ENCODE data around the gene NUP98. TPM values are rescaled to one million over a fixed set of nuclear protein-coding genes. Genes with fewer than 3 reads are reported as not detected.
A peak's percentile ranks its signal among the peaks of the same experiment; 100 is the strongest.
"Not testable (repeated sequence)": the region's sequence is repeated elsewhere in the genome, so short reads cannot be mapped to it uniquely, and the experiment has no call there.

Gene NUP98
- total RNA-seq, 2 experiments from 2014 or later, result 106 to 108 TPM

GRCh38 chr11:3796801-3797328 is 489 bp downstream of the NUP98 start:
- peaks cover 50% of the 10 kb centered on the region for H3K4me1 Mint-ChIP-seq (ENCODE audit: low read depth)
- DNase-seq, result no peak

GRCh38 chr11:3796346-3796745 is 1.0 kb downstream of the NUP98 start:
- Mint-ChIP-seq H3K4me1 (ENCODE audit: low read depth) (peaks cover 50% of the 10 kb centered on the region), H3K4me3 (peak overlapping the region; percentile 91), H3K36me3 (ENCODE audit: low read depth) (peaks cover 35% of the 10 kb centered on the region), H3K27me3 (ENCODE audit: low read depth) (no peaks in the 10 kb centered on the region), H3K9me3 (ENCODE audit: insufficient read depth) (no peaks in the 10 kb centered on the region), H3K27ac (peak overlapping the region; percentile 97)
- POLR2A ChIA-PET, result interaction anchor here (0.6 to 4.3 kb wide), 4 partner anchors 11 to 45 kb away, joined by 3 to 31 read pairs (median 18); partner anchors contain the start of genes PGAP2 and RHOG
- ATAC-seq (no peak), DNase-seq (no peak)
- CTCF ChIA-PET, result interaction anchor here (0.6 to 7.4 kb wide), 7 partner anchors 11 to 277 kb away, joined by 3 to 74 read pairs (median 4); partner anchors contain the start of genes PGAP2 and STIM1

More at GRCh38 chr11:3796801-3797328, 489 bp downstream of the NUP98 start:
- ATAC-seq, result peak; percentile 50
- Mint-ChIP-seq H3K36me3 (ENCODE audit: low read depth) (peaks cover 35% of the 10 kb centered on the region), H3K27ac (peak overlapping the region; percentile 97), H3K27me3 (ENCODE audit: low read depth) (no peaks in the 10 kb centered on the region), H3K4me3 (peak overlapping the region; percentile 91), H3K9me3 (ENCODE audit: insufficient read depth) (no peaks in the 10 kb centered on the region)
- ChIA-PET POLR2A (interaction anchor here (1.5 to 4.3 kb wide), 5 partner anchors 11 to 58 kb away, joined by 3 to 31 read pairs (median 7); partner anchors contain the start of genes PGAP2, RHOG and STIM1), CTCF (interaction anchor here (0.8 to 7.4 kb wide), 6 partner anchors 11 to 58 kb away, joined by 3 to 74 read pairs (median 4); partner anchors contain the start of genes PGAP2 and STIM1)

GRCh38 chr11:3796002-3796311 is 1.4 kb downstream of the NUP98 start:
- no peaks in the 10 kb centered on the region for H3K27me3 Mint-ChIP-seq (ENCODE audit: low read depth)
- H3K4me1 Mint-ChIP-seq (ENCODE audit: low read depth), result peaks cover 50% of the 10 kb centered on the region
- CTCF ChIA-PET, result interaction anchor here (0.6 to 7.4 kb wide), 7 partner anchors 11 to 277 kb away, joined by 3 to 74 read pairs (median 4); partner anchors contain the start of genes PGAP2 and STIM1
- peak overlapping the region; percentile 91 for H3K4me3 Mint-ChIP-seq
- peak overlapping the region; percentile 97 for H3K27ac Mint-ChIP-seq
- DNase-seq (no peak), ATAC-seq (no peak)
- H3K36me3 Mint-ChIP-seq (ENCODE audit: low read depth), result peaks cover 35% of the 10 kb centered on the region
- no peaks in the 10 kb centered on the region for H3K9me3 Mint-ChIP-seq (ENCODE audit: insufficient read depth)
- POLR2A ChIA-PET, result interaction anchor here (0.6 to 4.3 kb wide), 4 partner anchors 11 to 45 kb away, joined by 3 to 31 read pairs (median 18); partner anchors contain the start of genes PGAP2 and RHOG

- DNase-seq (no peak), ATAC-seq (no peak)
- H3K9me3 Mint-ChIP-seq (ENCODE audit: insufficient read depth), result no peaks in the 10 kb centered on the region
- peak overlapping the region; percentile 97 for H3K27ac Mint-ChIP-seq
- no peaks in the 10 kb centered on the region for H3K27me3 Mint-ChIP-seq (ENCODE audit: low read depth)
- peaks cover 39% of the 10 kb centered on the region for H3K36me3 Mint-ChIP-seq (ENCODE audit: low read depth)
- POLR2A ChIA-PET, result interaction anchor here (0.6 to 4.3 kb wide), 4 partner anchors 11 to 46 kb away, joined by 3 to 31 read pairs (median 18); partner anchors contain the start of genes PGAP2 and RHOG
- H3K4me3 Mint-ChIP-seq, result peak overlapping the region; percentile 91
- peaks cover 52% of the 10 kb centered on the region for H3K4me1 Mint-ChIP-seq (ENCODE audit: low read depth)
- CTCF ChIA-PET, result interaction anchor here (1.3 to 7.4 kb wide), 4 partner anchors 11 to 278 kb away, joined by 3 to 74 read pairs (median 10); partner anchors contain the start of genes PGAP2 and STIM1
Observed at GRCh38 chr11:3795131-3796001, 2.0 kb downstream of the NUP98 start.

GRCh38 chr11:3794387-3794786 is 3.0 kb downstream of the NUP98 start:
- ATAC-seq; DNase-seq; H3K9me3 Mint-ChIP-seq (ENCODE audit: insufficient read depth); H3K27me3 Mint-ChIP-seq (ENCODE audit: low read depth); H3K4me3 Mint-ChIP-seq: not testable (repeated sequence)
- POLR2A ChIA-PET, result interaction anchor here (0.9 to 2.3 kb wide), 2 partner anchors 8 to 47 kb away, joined by 3 to 7 read pairs; partner anchors contain the start of gene RHOG
- CTCF ChIA-PET, result interaction anchor here (7.4 kb wide), 1 partner anchor 14 kb away, joined by 74 read pairs; the partner anchor contains the start of gene PGAP2
- Mint-ChIP-seq H3K4me1 (ENCODE audit: low read depth) (peaks cover 51% of the 10 kb centered on the region), H3K36me3 (ENCODE audit: low read depth) (peaks cover 43% of the 10 kb centered on the region), H3K27ac (peak overlapping the region; percentile 55)

- H3K36me3 Mint-ChIP-seq (ENCODE audit: low read depth), result peaks cover 44% of the 10 kb centered on the region
- H3K9me3 Mint-ChIP-seq (ENCODE audit: insufficient read depth), result no peaks in the 10 kb centered on the region
- CTCF ChIA-PET, result interaction anchor here (2.1 to 8.3 kb wide), 2 partner anchors 21 to 54 kb away, joined by 7 to 87 read pairs; partner anchors contain the start of genes PGAP2 and RHOG
- no peaks in the 10 kb centered on the region for H3K27me3 Mint-ChIP-seq (ENCODE audit: low read depth)
- H3K4me3 Mint-ChIP-seq, result no peak overlapping the region
- ATAC-seq (no peak), DNase-seq (no peak)
- peak overlapping the region; percentile 9 for H3K27ac Mint-ChIP-seq
- POLR2A ChIA-PET, result interaction anchor here (1.0 kb wide), 1 partner anchor 22 kb away, joined by 4 read pairs; the partner anchor contains the start of gene PGAP2
- H3K4me1 Mint-ChIP-seq (ENCODE audit: low read depth), result peaks cover 63% of the 10 kb centered on the region
Observed at GRCh38 chr11:3786781-3787428, 10.4 kb downstream of the NUP98 start.

- Mint-ChIP-seq H3K4me1 (ENCODE audit: low read depth) (peaks cover 61% of the 10 kb centered on the region), H3K27ac (no peak overlapping the region), H3K4me3 (no peak overlapping the region), H3K9me3 (ENCODE audit: insufficient read depth) (no peaks in the 10 kb centered on the region), H3K36me3 (ENCODE audit: low read depth) (peaks cover 51% of the 10 kb centered on the region), H3K27me3 (ENCODE audit: low read depth) (no peaks in the 10 kb centered on the region)
- no peak for ATAC-seq
- ChIA-PET CTCF (interaction anchor here (0.8 to 8.3 kb wide), 4 partner anchors 13 to 289 kb away, joined by 3 to 87 read pairs (median 8); partner anchors contain the start of gene PGAP2), POLR2A (interaction anchor here (0.7 to 3.2 kb wide), 4 partner anchors 14 to 71 kb away, joined by 3 to 31 read pairs (median 4); partner anchors contain the start of genes NUP98 and STIM1)
- no peak for DNase-seq
Observed at GRCh38 chr11:3783611-3784010, 13.7 kb downstream of the NUP98 start.

GRCh38 chr11:3782963-3783362 is 14.4 kb downstream of the NUP98 start:
- Mint-ChIP-seq H3K27me3 (ENCODE audit: low read depth) (no peaks in the 10 kb centered on the region), H3K27ac (no peak overlapping the region), H3K4me1 (ENCODE audit: low read depth) (peaks cover 58% of the 10 kb centered on the region), H3K4me3 (no peak overlapping the region), H3K9me3 (ENCODE audit: insufficient read depth) (no peaks in the 10 kb centered on the region), H3K36me3 (ENCODE audit: low read depth) (peaks cover 56% of the 10 kb centered on the region)
- no peak for DNase-seq
- ChIA-PET POLR2A (interaction anchor here (0.7 kb wide), 1 partner anchor 28 kb away, joined by 3 read pairs; no protein-coding TSS in a partner anchor), CTCF (interaction anchor here (1.7 to 8.3 kb wide), 2 partner anchors 13 to 25 kb away, joined by 4 to 87 read pairs; partner anchors contain the start of gene PGAP2)
- no peak for ATAC-seq

GRCh38 chr11:3781423-3781822 is 15.9 kb downstream of the NUP98 start:
- CTCF ChIA-PET, result interaction anchor here (1.7 to 8.3 kb wide), 2 partner anchors 15 to 26 kb away, joined by 4 to 87 read pairs; partner anchors contain the start of gene PGAP2
- Mint-ChIP-seq H3K36me3 (ENCODE audit: low read depth) (peaks cover 56% of the 10 kb centered on the region), H3K9me3 (ENCODE audit: insufficient read depth) (no peaks in the 10 kb centered on the region), H3K4me1 (ENCODE audit: low read depth) (peaks cover 46% of the 10 kb centered on the region), H3K27me3 (ENCODE audit: low read depth) (no peaks in the 10 kb centered on the region), H3K27ac (peak overlapping the region; percentile 10), H3K4me3 (no peak overlapping the region)
- POLR2A ChIA-PET, result no interaction called here
- no peak for ATAC-seq
- DNase-seq, result no peak

GRCh38 chr11:3775736-3776406 is 21.5 kb downstream of the NUP98 start:
- CTCF ChIA-PET, result interaction anchor here (0.9 to 2.5 kb wide), 2 partner anchors 32 to 298 kb away, joined by 3 to 18 read pairs; partner anchors contain the start of gene PGAP2
- Mint-ChIP-seq H3K27ac (no peak overlapping the region), H3K4me3 (no peak overlapping the region)

More at GRCh38 chr11:3775736-3776406, 21.5 kb downstream of the NUP98 start:
- no peaks in the 10 kb centered on the region for H3K27me3 Mint-ChIP-seq (ENCODE audit: low read depth)
- peaks cover 61% of the 10 kb centered on the region for H3K36me3 Mint-ChIP-seq (ENCODE audit: low read depth)
- ATAC-seq (no peak), DNase-seq (no peak)
- POLR2A ChIA-PET, result no interaction called here
- H3K9me3 Mint-ChIP-seq (ENCODE audit: insufficient read depth), result no peaks in the 10 kb centered on the region
- no peaks in the 10 kb centered on the region for H3K4me1 Mint-ChIP-seq (ENCODE audit: low read depth)
